ENCODE data around the gene UBE2A.

UBE2A gene

DNA sequence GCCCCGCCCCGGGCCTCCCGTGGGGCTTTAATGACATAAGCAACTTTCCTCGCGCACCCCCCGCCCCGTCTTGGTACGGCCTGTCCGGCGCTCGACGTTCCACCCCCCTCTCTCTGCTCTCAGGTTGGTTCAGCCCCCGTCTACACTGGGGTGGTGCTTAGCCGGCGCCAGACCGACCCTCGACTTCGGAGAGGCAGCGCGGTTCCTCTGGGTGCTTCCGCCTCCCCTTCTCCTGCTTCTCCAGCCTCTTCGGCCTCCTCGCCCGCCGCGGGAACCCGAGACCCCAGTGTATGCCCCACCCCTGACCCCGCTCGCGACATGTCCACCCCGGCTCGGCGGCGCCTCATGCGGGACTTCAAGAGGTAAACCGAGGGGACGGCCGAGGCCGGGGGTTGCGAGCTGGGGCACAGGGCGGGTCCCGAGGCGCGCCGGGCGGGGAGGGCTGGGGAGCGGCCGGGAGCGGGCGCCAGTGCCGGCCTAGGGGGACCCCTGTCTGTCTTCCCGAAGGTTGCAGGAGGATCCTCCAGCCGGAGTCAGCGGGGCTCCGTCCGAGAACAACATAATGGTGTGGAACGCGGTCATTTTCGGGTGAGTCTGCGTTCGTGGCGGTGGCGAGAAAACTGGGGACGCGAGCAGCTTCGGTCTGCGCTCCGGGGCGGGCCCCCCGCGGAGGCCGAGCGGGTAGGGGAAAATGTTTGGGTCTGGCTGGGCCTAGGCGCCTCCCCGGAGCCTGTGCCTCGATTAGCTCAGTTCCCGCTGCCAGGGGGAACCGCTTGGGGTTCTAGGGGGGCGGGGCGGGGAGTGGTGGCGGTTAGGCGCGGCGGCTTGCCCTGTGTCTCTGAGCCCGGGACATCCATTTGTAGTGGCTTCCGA is at the start of gene UBE2A:
Gene UBE2A, plus strand, starts transcription at position 170 of the 873 bp plus-strand sequence. Its CDS starts 149 bp downstream, at position 319.
- H3K4me3 ChIP-seq (ENCODE audit: low read depth, low read length, poor library complexity, severe bottlenecking): peak within 1 kb of the TSS; percentile 94
- no peaks in the 10 kb centered on the region for H3K27me3 ChIP-seq (ENCODE audit: insufficient read depth, low read length)
- H3K9me2 ChIP-seq (ENCODE audit: low read depth, low read length): no peaks in the 10 kb centered on the region
- H3K4me1 ChIP-seq (ENCODE audit: insufficient read depth, low read length, severe bottlenecking): peaks cover 49% of the 10 kb centered on the region
- H3F3A ChIP-seq (ENCODE audit: insufficient read depth, low read length): no peaks in the 10 kb centered on the region
- peak within 1 kb of the TSS; percentile 90 for H3K4me2 ChIP-seq (ENCODE audit: low read length)
- peaks cover 9% of the 10 kb centered on the region for H3K79me2 ChIP-seq (ENCODE audit: insufficient read depth, low read length)
- no peaks in the 10 kb centered on the region for H3K9me3 ChIP-seq (ENCODE audit: low read length)
- H3K9ac ChIP-seq (ENCODE audit: low read length): peak within 1 kb of the TSS; percentile 94
- H3K36me3 ChIP-seq (ENCODE audit: insufficient read depth, low read length): peaks cover 8% of the 10 kb centered on the region; the same call in 1 of the 2 replicates
- H3K27ac ChIP-seq (ENCODE audit: low read depth, low read length, poor library complexity, severe bottlenecking): peak within 1 kb of the TSS; percentile 47
- H4K20me1 ChIP-seq (ENCODE audit: insufficient read depth, low read length): no peaks in the 10 kb centered on the region
- TF ChIP-seq, protein P1, sequence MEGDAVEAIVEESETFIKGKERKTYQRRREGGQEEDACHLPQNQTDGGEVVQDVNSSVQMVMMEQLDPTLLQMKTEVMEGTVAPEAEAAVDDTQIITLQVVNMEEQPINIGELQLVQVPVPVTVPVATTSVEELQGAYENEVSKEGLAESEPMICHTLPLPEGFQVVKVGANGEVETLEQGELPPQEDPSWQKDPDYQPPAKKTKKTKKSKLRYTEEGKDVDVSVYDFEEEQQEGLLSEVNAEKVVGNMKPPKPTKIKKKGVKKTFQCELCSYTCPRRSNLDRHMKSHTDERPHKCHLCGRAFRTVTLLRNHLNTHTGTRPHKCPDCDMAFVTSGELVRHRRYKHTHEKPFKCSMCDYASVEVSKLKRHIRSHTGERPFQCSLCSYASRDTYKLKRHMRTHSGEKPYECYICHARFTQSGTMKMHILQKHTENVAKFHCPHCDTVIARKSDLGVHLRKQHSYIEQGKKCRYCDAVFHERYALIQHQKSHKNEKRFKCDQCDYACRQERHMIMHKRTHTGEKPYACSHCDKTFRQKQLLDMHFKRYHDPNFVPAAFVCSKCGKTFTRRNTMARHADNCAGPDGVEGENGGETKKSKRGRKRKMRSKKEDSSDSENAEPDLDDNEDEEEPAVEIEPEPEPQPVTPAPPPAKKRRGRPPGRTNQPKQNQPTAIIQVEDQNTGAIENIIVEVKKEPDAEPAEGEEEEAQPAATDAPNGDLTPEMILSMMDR (IDR thresholded peaks at IDR 0.05; ENCODE audit: low read length): peak; percentile 9; the same call in 1 of the 2 replicates
- no peak for TF ChIP-seq EZH2 (IDR thresholded peaks at IDR 0.05; ENCODE audit: borderline replicate concordance, low read length)
- H2AFZ ChIP-seq (ENCODE audit: low read length): no peak within 1 kb of the TSS

DNA sequence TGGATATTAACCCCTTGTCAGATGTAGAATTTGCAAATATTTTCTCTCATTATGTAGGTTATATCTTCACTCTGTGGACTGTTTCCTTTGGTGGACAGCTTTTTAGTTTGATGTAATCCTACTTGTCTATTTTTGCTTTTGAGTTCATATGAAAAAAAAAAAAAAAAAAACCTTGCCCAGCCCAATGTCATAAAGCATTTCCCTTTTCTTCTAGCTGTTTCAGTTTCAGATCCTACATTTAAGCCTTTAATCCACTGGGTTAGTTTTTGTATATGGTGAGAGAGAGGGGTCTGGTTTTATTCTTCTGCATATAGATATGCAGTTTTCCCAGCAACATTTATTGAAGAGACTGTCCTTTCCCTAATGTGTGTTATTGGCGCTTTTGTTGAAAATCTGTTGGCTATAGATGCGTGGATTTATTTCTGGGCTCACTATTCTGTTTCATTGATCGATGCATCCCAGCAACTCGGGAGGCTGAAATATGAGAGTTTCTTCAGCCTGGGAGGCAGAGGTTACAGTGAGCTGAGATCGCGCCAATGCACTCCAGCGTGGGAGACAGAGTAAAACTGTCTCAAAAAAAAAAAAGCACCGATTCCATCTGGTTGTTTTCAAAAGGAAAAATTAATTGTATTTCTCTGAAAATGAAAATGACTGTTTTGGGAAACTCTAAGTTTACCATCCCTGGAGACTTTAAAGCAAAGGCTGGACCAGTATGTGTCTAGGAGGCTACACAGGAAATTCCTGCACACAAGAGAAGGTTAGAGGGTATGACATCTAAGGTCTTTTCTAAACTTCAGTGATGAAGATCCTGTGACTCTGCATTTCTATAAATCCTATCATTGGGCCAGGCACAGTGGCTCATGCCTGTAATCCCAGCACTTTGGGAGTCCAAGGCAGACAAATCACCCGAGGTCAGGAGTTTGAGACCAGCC is 44.8 kb upstream of the UBE2A start:
- Histone ChIP-seq H3K79me2 (ENCODE audit: insufficient read depth, low read length) (no peaks in the 10 kb centered on the region), H4K20me1 (ENCODE audit: insufficient read depth, low read length) (no peaks in the 10 kb centered on the region), H3F3A (ENCODE audit: insufficient read depth, low read length) (no peaks in the 10 kb centered on the region), H3K4me3 (ENCODE audit: low read depth, low read length, poor library complexity, severe bottlenecking) (no peak overlapping the region), H3K9me2 (ENCODE audit: low read depth, low read length) (no peaks in the 10 kb centered on the region), H3K9ac (ENCODE audit: low read length) (no peak overlapping the region), H3K4me2 (ENCODE audit: low read length) (peak overlapping the region; percentile 14; the same call in 1 of the 2 replicates), H3K36me3 (ENCODE audit: insufficient read depth, low read length) (no peaks in the 10 kb centered on the region), H3K4me1 (ENCODE audit: insufficient read depth, low read length, severe bottlenecking) (peaks cover 10% of the 10 kb centered on the region), H3K27ac (ENCODE audit: low read depth, low read length, poor library complexity, severe bottlenecking) (no peak overlapping the region), H3K27me3 (ENCODE audit: insufficient read depth, low read length) (no peaks in the 10 kb centered on the region), H3K9me3 (ENCODE audit: low read length) (no peaks in the 10 kb centered on the region), H2AFZ (ENCODE audit: low read length) (no peak overlapping the region)
- TF ChIP-seq, protein P1 (IDR thresholded peaks at IDR 0.05; ENCODE audit: low read length): no peak
- TF ChIP-seq EZH2 (IDR thresholded peaks at IDR 0.05; ENCODE audit: borderline replicate concordance, low read length): no peak

DNA sequence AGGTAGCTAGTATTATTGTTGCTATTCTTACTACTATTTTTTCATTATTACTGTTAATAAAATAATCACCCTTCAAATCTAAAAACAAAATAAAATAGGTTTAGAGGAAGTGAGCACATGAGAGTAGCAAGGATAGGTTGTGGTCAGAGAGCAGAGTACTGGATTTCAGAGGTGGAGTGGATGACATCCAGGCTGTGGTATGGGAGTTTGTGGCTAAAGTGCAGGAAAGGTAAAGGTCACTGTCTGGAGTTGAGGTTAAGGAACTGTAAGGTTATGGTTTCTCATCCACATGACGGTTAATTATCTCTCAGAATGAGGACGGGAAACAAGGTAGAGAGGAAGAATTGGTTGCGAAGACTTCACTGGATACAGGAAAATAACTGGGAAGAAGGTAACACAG is 36.9 kb upstream of the UBE2A start:
- Histone ChIP-seq H3K4me2 (ENCODE audit: low read length) (no peak overlapping the region), H3K79me2 (ENCODE audit: insufficient read depth, low read length) (no peaks in the 10 kb centered on the region), H3K27me3 (ENCODE audit: insufficient read depth, low read length) (no peaks in the 10 kb centered on the region), H3F3A (ENCODE audit: insufficient read depth, low read length) (no peaks in the 10 kb centered on the region), H3K36me3 (ENCODE audit: insufficient read depth, low read length) (peaks cover 22% of the 10 kb centered on the region), H3K9me3 (ENCODE audit: low read length) (no peaks in the 10 kb centered on the region), H3K27ac (ENCODE audit: low read depth, low read length, poor library complexity, severe bottlenecking) (no peak overlapping the region), H4K20me1 (ENCODE audit: insufficient read depth, low read length) (no peaks in the 10 kb centered on the region), H2AFZ (ENCODE audit: low read length) (no peak overlapping the region), H3K4me1 (ENCODE audit: insufficient read depth, low read length, severe bottlenecking) (no peaks in the 10 kb centered on the region), H3K9me2 (ENCODE audit: low read depth, low read length) (no peaks in the 10 kb centered on the region), H3K4me3 (ENCODE audit: low read depth, low read length, poor library complexity, severe bottlenecking) (no peak overlapping the region), H3K9ac (ENCODE audit: low read length) (no peak overlapping the region)
- TF ChIP-seq, protein P1 (IDR thresholded peaks at IDR 0.05; ENCODE audit: low read length): no peak
- no peak for TF ChIP-seq EZH2 (IDR thresholded peaks at IDR 0.05; ENCODE audit: borderline replicate concordance, low read length)

Data from OCI-LY1 (cell line).